Measurements from ENCODE around the gene C1orf167.

Gene C1orf167

GRCh38 chr1:11761285-11761684, 708 bp upstream of the C1orf167 start:
- Histone ChIP-seq H3K36me3 (ENCODE audit: control insufficient read depth, low read length) (no peaks in the 10 kb centered on the region), H3K4me3 (ENCODE audit: low read length) (no peak overlapping the region), H3K4me1 (ENCODE audit: control insufficient read depth, low read length) (no peaks in the 10 kb centered on the region), H3K9me2 (replicated peaks; ENCODE audit: control insufficient read depth, low read length) (no peaks in the 10 kb centered on the region), H3K4me2 (ENCODE audit: low read length) (no peak overlapping the region), H4K20me1 (ENCODE audit: control insufficient read depth, insufficient read depth, low read depth, low read length) (no peaks in the 10 kb centered on the region), H3K9me3 (ENCODE audit: control insufficient read depth, insufficient read depth, low read length) (no peaks in the 10 kb centered on the region), H3F3A (ENCODE audit: control insufficient read depth, insufficient read depth) (no peaks in the 10 kb centered on the region), H3K79me2 (ENCODE audit: control insufficient read depth, low read length) (no peaks in the 10 kb centered on the region), H3K27ac (ENCODE audit: low read depth, low read length) (no peak overlapping the region), H3K27me3 (ENCODE audit: control insufficient read depth, low read length) (no peaks in the 10 kb centered on the region; the same call in none of the 2 replicates)
- TF ChIP-seq, protein P1, sequence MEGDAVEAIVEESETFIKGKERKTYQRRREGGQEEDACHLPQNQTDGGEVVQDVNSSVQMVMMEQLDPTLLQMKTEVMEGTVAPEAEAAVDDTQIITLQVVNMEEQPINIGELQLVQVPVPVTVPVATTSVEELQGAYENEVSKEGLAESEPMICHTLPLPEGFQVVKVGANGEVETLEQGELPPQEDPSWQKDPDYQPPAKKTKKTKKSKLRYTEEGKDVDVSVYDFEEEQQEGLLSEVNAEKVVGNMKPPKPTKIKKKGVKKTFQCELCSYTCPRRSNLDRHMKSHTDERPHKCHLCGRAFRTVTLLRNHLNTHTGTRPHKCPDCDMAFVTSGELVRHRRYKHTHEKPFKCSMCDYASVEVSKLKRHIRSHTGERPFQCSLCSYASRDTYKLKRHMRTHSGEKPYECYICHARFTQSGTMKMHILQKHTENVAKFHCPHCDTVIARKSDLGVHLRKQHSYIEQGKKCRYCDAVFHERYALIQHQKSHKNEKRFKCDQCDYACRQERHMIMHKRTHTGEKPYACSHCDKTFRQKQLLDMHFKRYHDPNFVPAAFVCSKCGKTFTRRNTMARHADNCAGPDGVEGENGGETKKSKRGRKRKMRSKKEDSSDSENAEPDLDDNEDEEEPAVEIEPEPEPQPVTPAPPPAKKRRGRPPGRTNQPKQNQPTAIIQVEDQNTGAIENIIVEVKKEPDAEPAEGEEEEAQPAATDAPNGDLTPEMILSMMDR (IDR thresholded peaks at IDR 0.05; ENCODE audit: low read depth, low read length, poor library complexity, severe bottlenecking): no peak
- no peak for TF ChIP-seq EZH2phosphoT487 (IDR thresholded peaks at IDR 0.05; ENCODE audit: borderline replicate concordance, low read length)

- TF ChIP-seq, protein P1 (IDR thresholded peaks at IDR 0.05; ENCODE audit: low read depth, low read length, poor library complexity, severe bottlenecking): no peak
- H3K27ac ChIP-seq (ENCODE audit: low read depth, low read length): no peak overlapping the region
- no peak overlapping the region for H3K4me3 ChIP-seq (ENCODE audit: low read length)
- no peaks in the 10 kb centered on the region for H3K36me3 ChIP-seq (ENCODE audit: control insufficient read depth, low read length)
- no peaks in the 10 kb centered on the region for H3K79me2 ChIP-seq (ENCODE audit: control insufficient read depth, low read length)
- no peaks in the 10 kb centered on the region for H3K9me3 ChIP-seq (ENCODE audit: control insufficient read depth, insufficient read depth, low read length)
- H3F3A ChIP-seq (ENCODE audit: control insufficient read depth, insufficient read depth): no peaks in the 10 kb centered on the region
- H3K4me1 ChIP-seq (ENCODE audit: control insufficient read depth, low read length): no peaks in the 10 kb centered on the region
- H4K20me1 ChIP-seq (ENCODE audit: control insufficient read depth, insufficient read depth, low read depth, low read length): no peaks in the 10 kb centered on the region
- no peaks in the 10 kb centered on the region; the same call in none of the 2 replicates for H3K27me3 ChIP-seq (ENCODE audit: control insufficient read depth, low read length)
- H3K9me2 ChIP-seq (replicated peaks; ENCODE audit: control insufficient read depth, low read length): no peaks in the 10 kb centered on the region
- no peak overlapping the region for H3K4me2 ChIP-seq (ENCODE audit: low read length)
These were observed 2.1 kb downstream of the C1orf167 start for GRCh38 chr1:11764115-11764514.

DNA sequence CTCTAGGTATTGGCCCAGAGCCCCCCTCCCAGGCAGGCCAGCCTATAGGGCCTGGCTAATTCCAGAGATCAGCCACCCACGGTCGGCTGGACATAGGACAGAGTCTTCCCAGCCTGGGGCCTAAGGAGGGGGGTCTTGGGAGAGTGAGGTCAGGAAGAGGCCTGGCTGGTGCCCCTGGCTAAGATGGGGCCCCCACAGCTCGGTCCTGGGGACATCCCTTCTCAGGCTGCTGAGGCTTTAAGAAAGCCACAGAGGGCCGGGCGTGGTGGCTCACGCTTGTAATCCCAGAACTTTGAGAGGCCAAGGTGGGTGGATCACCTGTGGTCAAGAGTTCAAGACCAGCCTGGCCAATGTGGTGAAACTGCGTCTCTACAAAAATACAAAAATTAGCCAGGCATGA, 2.5 kb downstream of the C1orf167 start:
- Histone ChIP-seq H3K27me3 (ENCODE audit: control insufficient read depth, low read length) (no peaks in the 10 kb centered on the region; the same call in none of the 2 replicates), H3K27ac (ENCODE audit: low read depth, low read length) (no peak overlapping the region), H3F3A (ENCODE audit: control insufficient read depth, insufficient read depth) (no peaks in the 10 kb centered on the region), H3K36me3 (ENCODE audit: control insufficient read depth, low read length) (no peaks in the 10 kb centered on the region), H3K4me1 (ENCODE audit: control insufficient read depth, low read length) (no peaks in the 10 kb centered on the region), H3K9me3 (ENCODE audit: control insufficient read depth, insufficient read depth, low read length) (no peaks in the 10 kb centered on the region), H3K9me2 (replicated peaks; ENCODE audit: control insufficient read depth, low read length) (no peaks in the 10 kb centered on the region), H3K4me3 (ENCODE audit: low read length) (no peak overlapping the region), H3K4me2 (ENCODE audit: low read length) (no peak overlapping the region), H4K20me1 (ENCODE audit: control insufficient read depth, insufficient read depth, low read depth, low read length) (no peaks in the 10 kb centered on the region), H3K79me2 (ENCODE audit: control insufficient read depth, low read length) (no peaks in the 10 kb centered on the region)
- TF ChIP-seq EZH2phosphoT487 (IDR thresholded peaks at IDR 0.05; ENCODE audit: borderline replicate concordance, low read length): no peak
- TF ChIP-seq, protein P1 (IDR thresholded peaks at IDR 0.05; ENCODE audit: low read depth, low read length, poor library complexity, severe bottlenecking): no peak

Data from DOHH2 (cell line).